WTC11 (cell line): ENCODE measurements around the gene UGT1A5. TPM values are rescaled to one million over a fixed set of nuclear protein-coding genes. Genes with fewer than 3 reads are reported as not detected.

Experiments
- ATAC-seq: fragments of 200-7000 bp; cut with Tn5 transposase; 2 replicates; pipeline ENCODE4 v1.10.0; 2021; ENCODE audit warnings: mild to moderate bottlenecking, moderate library complexity
- CTCF ChIA-PET: fragments of 300-600 bp; sonication (Branson Sonifier 250); formaldehyde crosslinking; loops from one replicate; lab custom pipeline; 2021; ENCODE audit warnings: antibody characterized with exemption; lab: Charles Lee
- POLR2A ChIA-PET: fragments of 350-600 bp; sonication (Branson Sonifier 250); formaldehyde crosslinking; loops from one replicate; lab custom pipeline; 2021; ENCODE audit warnings: antibody characterized with exemption; lab: Charles Lee
- DNase-seq: peaks from one replicate; pipeline ENCODE4 v3.0.0; 2021; ENCODE audit warnings: low spot score
- H3K27ac Mint-ChIP-seq: 2 replicates; pipeline ENCODE4 v1.8.0; 2021; ENCODE audit warnings: mixed read lengths
- H3K27me3 Mint-ChIP-seq: 2 replicates; pipeline ENCODE4 v1.8.0; 2021; ENCODE audit warnings: low read depth, mild to moderate bottlenecking, moderate library complexity, mixed read lengths
- H3K36me3 Mint-ChIP-seq: 2 replicates; pipeline ENCODE4 v1.8.0; 2021; ENCODE audit warnings: mixed read lengths
- H3K4me1 Mint-ChIP-seq: 2 replicates; pipeline ENCODE4 v1.8.0; 2022; ENCODE audit warnings: mixed read lengths
- H3K4me3 Mint-ChIP-seq: 2 replicates; pipeline ENCODE4 v1.8.0; 2021; ENCODE audit warnings: mild to moderate bottlenecking, moderate library complexity, mixed read lengths
- H3K9me3 Mint-ChIP-seq: 2 replicates; pipeline ENCODE4 v1.8.0; 2021; ENCODE audit warnings: mixed read lengths
- ETV6 ChIP-seq: sonication (generic); formaldehyde crosslinking; IDR thresholded peaks from 2 replicates; pipeline ENCODE4 v1.8.1; 2022; ENCODE audit warnings: mild to moderate bottlenecking, missing genetic modification reagents
- FOXP1 ChIP-seq: sonication (generic); formaldehyde crosslinking; IDR thresholded peaks from 2 replicates; pipeline ENCODE4 v1.8.0; 2022; ENCODE audit warnings: missing genetic modification reagents, mild to moderate bottlenecking, moderate library complexity, borderline replicate concordance
- HMGA2 ChIP-seq: fragments of 250-450 bp; sonication (Bioruptor Pico); IDR thresholded peaks from 2 replicates; pipeline ENCODE4 v1.4.0; 2021; ENCODE audit warnings: mild to moderate bottlenecking, moderate library complexity
- KAT7 ChIP-seq: sonication (generic); formaldehyde crosslinking; IDR thresholded peaks from 2 replicates; pipeline ENCODE4 v1.8.1; 2023; ENCODE audit warnings: missing genetic modification reagents, mild to moderate bottlenecking, borderline replicate concordance
- NFATC4 ChIP-seq: fragments of 250-450 bp; sonication (Bioruptor Pico); IDR thresholded peaks from 2 replicates; pipeline ENCODE4 v1.9.0; 2021; ENCODE audit warnings: mild to moderate bottlenecking
- NR2C2 ChIP-seq: sonication (generic); formaldehyde crosslinking; IDR thresholded peaks from 2 replicates; pipeline ENCODE4 v1.8.0; 2022; ENCODE audit warnings: mild to moderate bottlenecking, missing genetic modification reagents
- OVOL2 ChIP-seq: fragments of 250-450 bp; sonication (Bioruptor Pico); IDR thresholded peaks from 2 replicates; pipeline ENCODE4 v1.9.0; 2021; ENCODE audit warnings: mild to moderate bottlenecking, borderline replicate concordance
- SMAD4 ChIP-seq: sonication (generic); formaldehyde crosslinking; IDR thresholded peaks from 2 replicates; pipeline ENCODE4 v1.8.0; 2022; ENCODE audit warnings: mild to moderate bottlenecking, missing genetic modification reagents
- SP1 ChIP-seq: sonication (generic); formaldehyde crosslinking; conservative IDR thresholded peaks from 2 replicates; pipeline ENCODE4 v1.8.1; 2022; ENCODE audit warnings: missing genetic modification reagents
- TEAD1 ChIP-seq: sonication (generic); formaldehyde crosslinking; IDR thresholded peaks from 2 replicates; pipeline ENCODE4 v1.8.0; 2022; ENCODE audit warnings: mild to moderate bottlenecking, missing genetic modification reagents
- TEAD4 ChIP-seq: sonication (generic); formaldehyde crosslinking; IDR thresholded peaks from 2 replicates; pipeline ENCODE4 v1.8.0; 2022; ENCODE audit warnings: mild to moderate bottlenecking, missing genetic modification reagents
- ZNF396 ChIP-seq: fragments of 250-450 bp; sonication (Bioruptor Pico); IDR thresholded peaks from 2 replicates; pipeline ENCODE4 v1.8.0; 2021; ENCODE audit warnings: mild to moderate bottlenecking, moderate library complexity, borderline replicate concordance
- ZNF423 ChIP-seq: fragments of 250-450 bp; sonication (Bioruptor Pico); IDR thresholded peaks from 2 replicates; pipeline ENCODE4 v2.1.2; 2022; ENCODE audit warnings: mild to moderate bottlenecking, moderate library complexity
- total RNA-seq: library from RNA; stranded (reverse); gene quantifications from 3 replicates; pipeline ENCODE4 v1.2.3, GENCODE V29; 2021
- TF ChIP-seq, protein P1 (sequence below): sonication (generic); formaldehyde crosslinking; IDR thresholded peaks from 2 replicates; pipeline ENCODE4 v1.8.1; 2023; ENCODE audit warnings: mild to moderate bottlenecking, missing genetic modification reagents
- TF ChIP-seq, protein P2 (sequence below): sonication (generic); formaldehyde crosslinking; IDR thresholded peaks from 2 replicates; pipeline ENCODE4 v1.8.0; 2023; ENCODE audit warnings: missing genetic modification reagents
- TF ChIP-seq, protein P3 (sequence below): sonication (generic); formaldehyde crosslinking; IDR thresholded peaks from 2 replicates; pipeline ENCODE4 v1.8.1; 2023; ENCODE audit warnings: mild to moderate bottlenecking, missing genetic modification reagents, borderline replicate concordance
- TF ChIP-seq, protein P4 (sequence below): fragments of 250-450 bp; sonication (Bioruptor Pico); IDR thresholded peaks from 2 replicates; pipeline ENCODE4 v2.1.2; 2022; ENCODE audit warnings: mild to moderate bottlenecking, moderate library complexity
- TF ChIP-seq, protein P5 (sequence below): fragments of 250-450 bp; sonication (Bioruptor Pico); IDR thresholded peaks from 2 replicates; pipeline ENCODE4 v1.9.0; 2021; ENCODE audit warnings: mild to moderate bottlenecking
- TF ChIP-seq, protein P6 (sequence below): sonication (generic); formaldehyde crosslinking; IDR thresholded peaks from 2 replicates; pipeline ENCODE4 v1.8.1; 2023; ENCODE audit warnings: mild to moderate bottlenecking, missing genetic modification reagents, moderate library complexity
- TF ChIP-seq, protein P7 (sequence below): fragments of 250-450 bp; sonication (Bioruptor Pico); IDR thresholded peaks from 2 replicates; pipeline ENCODE4 v1.8.0; 2021; ENCODE audit warnings: mild to moderate bottlenecking

UGT1A5 gene
- total RNA-seq, 1 experiment from 2014 or later: not detected

DNA sequence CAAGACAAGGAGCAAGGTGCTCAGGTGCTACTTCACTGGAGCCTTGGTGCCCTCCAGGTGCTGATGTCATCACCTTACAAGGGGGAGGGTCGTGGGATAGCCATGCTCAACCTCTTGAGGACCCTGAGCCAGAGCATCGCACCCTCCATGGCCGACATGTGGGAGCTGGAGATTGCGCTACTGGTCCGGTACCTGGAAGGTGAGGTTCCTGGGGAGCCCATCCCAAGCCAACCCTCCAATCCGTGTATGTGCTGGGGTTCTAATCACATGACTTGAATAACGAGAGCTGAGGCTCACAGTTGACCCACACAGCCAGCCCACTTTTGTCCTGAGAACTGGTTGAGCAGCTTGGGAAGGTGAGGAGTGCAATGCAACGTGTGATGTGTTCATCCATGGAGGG lies 91.3 kb downstream of the UGT1A5 start (continued):
- TF ChIP-seq, protein P1, sequence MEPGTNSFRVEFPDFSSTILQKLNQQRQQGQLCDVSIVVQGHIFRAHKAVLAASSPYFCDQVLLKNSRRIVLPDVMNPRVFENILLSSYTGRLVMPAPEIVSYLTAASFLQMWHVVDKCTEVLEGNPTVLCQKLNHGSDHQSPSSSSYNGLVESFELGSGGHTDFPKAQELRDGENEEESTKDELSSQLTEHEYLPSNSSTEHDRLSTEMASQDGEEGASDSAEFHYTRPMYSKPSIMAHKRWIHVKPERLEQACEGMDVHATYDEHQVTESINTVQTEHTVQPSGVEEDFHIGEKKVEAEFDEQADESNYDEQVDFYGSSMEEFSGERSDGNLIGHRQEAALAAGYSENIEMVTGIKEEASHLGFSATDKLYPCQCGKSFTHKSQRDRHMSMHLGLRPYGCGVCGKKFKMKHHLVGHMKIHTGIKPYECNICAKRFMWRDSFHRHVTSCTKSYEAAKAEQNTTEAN: no peak
- TF ChIP-seq, protein P2, sequence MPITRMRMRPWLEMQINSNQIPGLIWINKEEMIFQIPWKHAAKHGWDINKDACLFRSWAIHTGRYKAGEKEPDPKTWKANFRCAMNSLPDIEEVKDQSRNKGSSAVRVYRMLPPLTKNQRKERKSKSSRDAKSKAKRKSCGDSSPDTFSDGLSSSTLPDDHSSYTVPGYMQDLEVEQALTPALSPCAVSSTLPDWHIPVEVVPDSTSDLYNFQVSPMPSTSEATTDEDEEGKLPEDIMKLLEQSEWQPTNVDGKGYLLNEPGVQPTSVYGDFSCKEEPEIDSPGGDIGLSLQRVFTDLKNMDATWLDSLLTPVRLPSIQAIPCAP (CRISPR knock-in tag): no peak

DNA sequence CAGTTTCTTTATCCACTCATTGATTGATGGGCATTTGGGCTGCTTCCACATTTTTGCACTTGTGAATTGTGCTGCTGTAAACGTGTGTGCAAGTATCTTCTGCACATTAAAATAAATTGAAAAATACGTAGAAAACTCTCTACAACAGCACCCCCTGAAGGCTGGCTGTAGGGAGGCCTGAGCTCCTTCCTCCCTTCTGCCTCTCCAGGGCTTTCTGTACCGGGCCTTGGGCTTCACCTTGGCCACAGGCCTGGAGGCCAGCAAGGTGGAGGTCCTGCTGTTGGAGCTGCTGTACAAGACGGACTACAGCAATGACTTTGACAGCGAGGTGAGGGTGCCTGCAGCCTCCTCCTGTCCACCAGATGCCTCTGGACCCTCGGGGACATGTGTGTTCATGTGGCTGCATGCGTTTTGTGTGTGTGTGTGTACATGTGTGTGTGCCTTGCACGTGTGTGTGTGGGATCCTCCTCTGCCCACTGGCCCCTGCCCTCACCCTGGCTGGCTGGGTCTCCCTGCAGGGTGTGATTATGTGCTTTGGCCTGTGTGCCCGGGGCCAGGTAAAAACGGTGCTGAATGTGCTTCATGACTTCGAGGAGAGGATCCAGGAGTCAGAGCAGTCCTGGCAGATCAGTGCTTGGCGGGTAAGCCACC lies 94.6 kb downstream of the UGT1A5 start:
- Mint-ChIP-seq H3K9me3 (peaks cover 11% of the 10 kb centered on the region; the same call in 1 of the 2 replicates), H3K4me3 (no peak overlapping the region), H3K4me1 (no peaks in the 10 kb centered on the region), H3K36me3 (no peaks in the 10 kb centered on the region), H3K27ac (no peak overlapping the region), H3K27me3 (no peaks in the 10 kb centered on the region; the same call in 1 of the 2 replicates)
- ATAC-seq: no peak
- no peak for DNase-seq
- TF ChIP-seq KAT7 (CRISPR knock-in tag) (no peak), NFATC4 (CRISPR knock-in tag) (no peak), OVOL2 (no peak), FOXP1 (no peak), NR2C2 (CRISPR knock-in tag) (no peak), ZNF396 (no peak), TEAD1 (CRISPR knock-in tag) (no peak), ZNF423 (CRISPR knock-in tag) (no peak)
- TF ChIP-seq, protein P3, sequence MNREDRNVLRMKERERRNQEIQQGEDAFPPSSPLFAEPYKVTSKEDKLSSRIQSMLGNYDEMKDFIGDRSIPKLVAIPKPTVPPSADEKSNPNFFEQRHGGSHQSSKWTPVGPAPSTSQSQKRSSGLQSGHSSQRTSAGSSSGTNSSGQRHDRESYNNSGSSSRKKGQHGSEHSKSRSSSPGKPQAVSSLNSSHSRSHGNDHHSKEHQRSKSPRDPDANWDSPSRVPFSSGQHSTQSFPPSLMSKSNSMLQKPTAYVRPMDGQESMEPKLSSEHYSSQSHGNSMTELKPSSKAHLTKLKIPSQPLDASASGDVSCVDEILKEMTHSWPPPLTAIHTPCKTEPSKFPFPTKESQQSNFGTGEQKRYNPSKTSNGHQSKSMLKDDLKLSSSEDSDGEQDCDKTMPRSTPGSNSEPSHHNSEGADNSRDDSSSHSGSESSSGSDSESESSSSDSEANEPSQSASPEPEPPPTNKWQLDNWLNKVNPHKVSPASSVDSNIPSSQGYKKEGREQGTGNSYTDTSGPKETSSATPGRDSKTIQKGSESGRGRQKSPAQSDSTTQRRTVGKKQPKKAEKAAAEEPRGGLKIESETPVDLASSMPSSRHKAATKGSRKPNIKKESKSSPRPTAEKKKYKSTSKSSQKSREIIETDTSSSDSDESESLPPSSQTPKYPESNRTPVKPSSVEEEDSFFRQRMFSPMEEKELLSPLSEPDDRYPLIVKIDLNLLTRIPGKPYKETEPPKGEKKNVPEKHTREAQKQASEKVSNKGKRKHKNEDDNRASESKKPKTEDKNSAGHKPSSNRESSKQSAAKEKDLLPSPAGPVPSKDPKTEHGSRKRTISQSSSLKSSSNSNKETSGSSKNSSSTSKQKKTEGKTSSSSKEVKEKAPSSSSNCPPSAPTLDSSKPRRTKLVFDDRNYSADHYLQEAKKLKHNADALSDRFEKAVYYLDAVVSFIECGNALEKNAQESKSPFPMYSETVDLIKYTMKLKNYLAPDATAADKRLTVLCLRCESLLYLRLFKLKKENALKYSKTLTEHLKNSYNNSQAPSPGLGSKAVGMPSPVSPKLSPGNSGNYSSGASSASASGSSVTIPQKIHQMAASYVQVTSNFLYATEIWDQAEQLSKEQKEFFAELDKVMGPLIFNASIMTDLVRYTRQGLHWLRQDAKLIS: no peak
- POLR2A ChIA-PET: no interaction called here
- CTCF ChIA-PET: interaction anchor here (0.5 to 1.0 kb wide), 3 partner anchors 25 to 837 kb away, joined by 3 to 5 read pairs (median 3); no protein-coding TSS in a partner anchor

DNA sequence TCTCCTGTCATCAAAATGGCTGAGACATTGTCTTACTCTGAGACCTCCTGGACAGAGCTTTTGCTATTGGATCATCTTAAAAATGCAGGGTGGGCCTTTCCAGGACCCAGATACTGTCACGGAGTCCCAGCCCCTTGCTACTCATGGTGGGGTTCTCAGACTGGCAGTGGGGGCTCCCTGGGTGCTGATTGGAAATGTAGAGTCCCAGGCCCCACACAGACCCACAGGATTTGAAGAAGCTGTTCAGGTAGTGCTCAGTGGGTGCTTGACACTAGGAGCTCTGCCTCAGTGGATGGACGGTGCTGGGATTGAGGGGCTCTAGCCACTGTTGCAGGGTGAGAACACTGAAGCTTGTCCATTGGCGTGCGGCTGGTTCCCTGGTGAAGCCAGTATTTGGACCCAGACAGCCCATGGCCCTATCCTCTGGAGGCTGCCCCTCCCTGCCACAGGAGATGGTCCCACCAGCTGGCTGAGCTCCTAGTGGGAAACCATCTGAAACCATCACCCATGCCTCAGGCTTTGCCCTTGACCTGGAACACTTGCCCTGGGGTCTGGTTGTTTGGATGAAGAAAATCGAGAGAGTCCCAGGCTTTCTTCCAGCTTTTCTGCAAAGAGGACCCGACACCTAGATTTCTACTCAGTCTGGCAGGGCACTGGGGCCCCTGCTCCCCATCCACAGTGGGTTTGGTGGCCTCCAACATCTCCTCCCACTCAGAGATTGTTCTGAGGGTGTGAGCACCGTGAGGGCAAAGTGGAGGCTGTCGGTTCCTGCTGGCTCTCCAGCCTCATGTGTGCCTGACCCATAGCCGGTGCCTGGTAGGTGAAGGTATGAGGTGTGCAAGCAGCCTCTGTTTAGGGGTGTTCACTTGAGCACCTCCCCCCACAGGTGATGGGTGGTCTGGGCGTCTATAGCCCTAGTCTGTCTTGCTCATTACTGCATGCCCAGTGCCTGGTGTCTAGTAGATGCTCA lies 95.5 kb downstream of the UGT1A5 start:
- Mint-ChIP-seq H3K27ac (no peak overlapping the region), H3K9me3 (peaks cover 11% of the 10 kb centered on the region; the same call in 1 of the 2 replicates), H3K27me3 (no peaks in the 10 kb centered on the region; the same call in 1 of the 2 replicates), H3K4me3 (no peak overlapping the region), H3K36me3 (no peaks in the 10 kb centered on the region), H3K4me1 (no peaks in the 10 kb centered on the region)
- ChIA-PET POLR2A (no interaction called here), CTCF (no interaction called here)
- DNase-seq (no peak), ATAC-seq (no peak)
- TF ChIP-seq SP1 (CRISPR knock-in tag) (no peak), HMGA2 (CRISPR knock-in tag) (no peak), SMAD4 (CRISPR knock-in tag) (no peak), TEAD4 (CRISPR knock-in tag) (no peak), ETV6 (CRISPR knock-in tag) (no peak)
- TF ChIP-seq, protein P4, sequence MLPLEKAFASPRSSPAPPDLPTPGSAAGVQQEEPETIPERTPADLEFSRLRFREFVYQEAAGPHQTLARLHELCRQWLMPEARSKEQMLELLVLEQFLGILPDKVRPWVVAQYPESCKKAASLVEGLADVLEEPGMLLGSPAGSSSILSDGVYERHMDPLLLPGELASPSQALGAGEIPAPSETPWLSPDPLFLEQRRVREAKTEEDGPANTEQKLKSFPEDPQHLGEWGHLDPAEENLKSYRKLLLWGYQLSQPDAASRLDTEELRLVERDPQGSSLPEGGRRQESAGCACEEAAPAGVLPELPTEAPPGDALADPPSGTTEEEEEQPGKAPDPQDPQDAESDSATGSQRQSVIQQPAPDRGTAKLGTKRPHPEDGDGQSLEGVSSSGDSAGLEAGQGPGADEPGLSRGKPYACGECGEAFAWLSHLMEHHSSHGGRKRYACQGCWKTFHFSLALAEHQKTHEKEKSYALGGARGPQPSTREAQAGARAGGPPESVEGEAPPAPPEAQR (CRISPR knock-in tag): no peak
- TF ChIP-seq, protein P5, sequence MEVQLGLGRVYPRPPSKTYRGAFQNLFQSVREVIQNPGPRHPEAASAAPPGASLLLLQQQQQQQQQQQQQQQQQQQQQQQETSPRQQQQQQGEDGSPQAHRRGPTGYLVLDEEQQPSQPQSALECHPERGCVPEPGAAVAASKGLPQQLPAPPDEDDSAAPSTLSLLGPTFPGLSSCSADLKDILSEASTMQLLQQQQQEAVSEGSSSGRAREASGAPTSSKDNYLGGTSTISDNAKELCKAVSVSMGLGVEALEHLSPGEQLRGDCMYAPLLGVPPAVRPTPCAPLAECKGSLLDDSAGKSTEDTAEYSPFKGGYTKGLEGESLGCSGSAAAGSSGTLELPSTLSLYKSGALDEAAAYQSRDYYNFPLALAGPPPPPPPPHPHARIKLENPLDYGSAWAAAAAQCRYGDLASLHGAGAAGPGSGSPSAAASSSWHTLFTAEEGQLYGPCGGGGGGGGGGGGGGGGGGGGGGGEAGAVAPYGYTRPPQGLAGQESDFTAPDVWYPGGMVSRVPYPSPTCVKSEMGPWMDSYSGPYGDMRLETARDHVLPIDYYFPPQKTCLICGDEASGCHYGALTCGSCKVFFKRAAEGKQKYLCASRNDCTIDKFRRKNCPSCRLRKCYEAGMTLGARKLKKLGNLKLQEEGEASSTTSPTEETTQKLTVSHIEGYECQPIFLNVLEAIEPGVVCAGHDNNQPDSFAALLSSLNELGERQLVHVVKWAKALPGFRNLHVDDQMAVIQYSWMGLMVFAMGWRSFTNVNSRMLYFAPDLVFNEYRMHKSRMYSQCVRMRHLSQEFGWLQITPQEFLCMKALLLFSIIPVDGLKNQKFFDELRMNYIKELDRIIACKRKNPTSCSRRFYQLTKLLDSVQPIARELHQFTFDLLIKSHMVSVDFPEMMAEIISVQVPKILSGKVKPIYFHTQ (CRISPR knock-in tag): no peak
- TF ChIP-seq, protein P6, sequence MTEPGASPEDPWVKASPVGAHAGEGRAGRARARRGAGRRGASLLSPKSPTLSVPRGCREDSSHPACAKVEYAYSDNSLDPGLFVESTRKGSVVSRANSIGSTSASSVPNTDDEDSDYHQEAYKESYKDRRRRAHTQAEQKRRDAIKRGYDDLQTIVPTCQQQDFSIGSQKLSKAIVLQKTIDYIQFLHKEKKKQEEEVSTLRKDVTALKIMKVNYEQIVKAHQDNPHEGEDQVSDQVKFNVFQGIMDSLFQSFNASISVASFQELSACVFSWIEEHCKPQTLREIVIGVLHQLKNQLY (CRISPR knock-in tag): no peak
- TF ChIP-seq, protein P7, sequence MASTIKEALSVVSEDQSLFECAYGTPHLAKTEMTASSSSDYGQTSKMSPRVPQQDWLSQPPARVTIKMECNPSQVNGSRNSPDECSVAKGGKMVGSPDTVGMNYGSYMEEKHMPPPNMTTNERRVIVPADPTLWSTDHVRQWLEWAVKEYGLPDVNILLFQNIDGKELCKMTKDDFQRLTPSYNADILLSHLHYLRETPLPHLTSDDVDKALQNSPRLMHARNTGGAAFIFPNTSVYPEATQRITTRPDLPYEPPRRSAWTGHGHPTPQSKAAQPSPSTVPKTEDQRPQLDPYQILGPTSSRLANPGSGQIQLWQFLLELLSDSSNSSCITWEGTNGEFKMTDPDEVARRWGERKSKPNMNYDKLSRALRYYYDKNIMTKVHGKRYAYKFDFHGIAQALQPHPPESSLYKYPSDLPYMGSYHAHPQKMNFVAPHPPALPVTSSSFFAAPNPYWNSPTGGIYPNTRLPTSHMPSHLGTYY: no peak
